Transverse colon (tissue), 4 donors: ENCODE results near the gene KCNC4. TPM values are rescaled to one million over a fixed set of nuclear protein-coding genes. Genes with fewer than 3 reads are reported as not detected.

Source experiments
- DNase-seq: peaks from one replicate; pipeline ENCODE4 v3.0.0-alpha.2; 2019
- H3K27ac ChIP-seq, 4 donors: fragments of 200-600 bp; sonication (generic); 2 replicates each; pipeline ENCODE4 v1.5.1; 2016 to 2018; ENCODE audit warnings: inconsistent platforms in 4 of 4
- H3K27me3 ChIP-seq: fragments of 200-600 bp; sonication (generic); 2 replicates; pipeline ENCODE4 v1.5.1; 2017; ENCODE audit warnings: inconsistent platforms
- H3K36me3 ChIP-seq, 4 donors: fragments of 200-600 bp; sonication (generic); 2 replicates each; pipeline ENCODE4 v1.5.1; 2017 to 2019; ENCODE audit warnings: inconsistent platforms in 4 of 4
- H3K4me1 ChIP-seq, 4 donors: fragments of 200-600 bp; sonication (generic); 2 replicates each; pipeline ENCODE4 v1.5.1; 2017 to 2020; ENCODE audit warnings: inconsistent platforms in 4 of 4
- H3K4me3 ChIP-seq, 4 donors: fragments of 200-600 bp; sonication (generic); 1 replicate in 1 of 4; 2 replicates in 3 of 4; pipeline versions ENCODE4 v1.5.1 to v1.6.1; 2017 to 2019; ENCODE audit warnings: inconsistent platforms in 4 of 4
- H3K9me3 ChIP-seq, 2 donors: fragments of 200-600 bp; sonication (generic); 2 replicates each; pipeline ENCODE4 v1.5.1; 2017 to 2019; ENCODE audit warnings: inconsistent platforms in 2 of 2
- CTCF ChIP-seq, 5 experiments: fragments of 200-600 bp in 3 of 5; fragments of 450-650 bp in 2 of 5; sonication (generic) in 3 of 5; IDR thresholded peaks; 1 replicate in 2 of 5; 2 replicates in 3 of 5; pipeline ENCODE4 v1.5.1; 2016 to 2017; ENCODE audit warnings: antibody characterized with exemption in 5 of 5, inconsistent platforms in 3 of 5, mild to moderate bottlenecking in 2 of 5, moderate library complexity in 1 of 5
- EP300 ChIP-seq: sonication (generic); formaldehyde crosslinking; IDR thresholded peaks from one replicate; pipeline ENCODE4 v1.6.1; 2017; ENCODE audit warnings: antibody characterized with exemption, low read depth
- POLR2A ChIP-seq: fragments of 450-650 bp; IDR thresholded peaks from one replicate; pipeline ENCODE4 v1.6.1; 2016; ENCODE audit warnings: antibody characterized with exemption, mild to moderate bottlenecking, moderate library complexity
- POLR2AphosphoS5 ChIP-seq, 3 donors: sonication (generic); formaldehyde crosslinking; IDR thresholded peaks; one replicate each; pipeline ENCODE4 v1.6.1; 2016; ENCODE audit warnings: antibody characterized with exemption in 3 of 3
- WGBS, 2 donors: methylation state at CpG; one replicate each; pipeline ENCODE4 v1.1.5; 2018; ENCODE audit warnings: low coverage in 1 of 2; 5-methylcytosine and 5-hydroxymethylcytosine counted together
- in situ Hi-C, 4 donors: fragments of 200-750 bp; cut with MboI; loops; one replicate each; pipeline versions ENCODE4 v1.15.0 to v1.15.1; 2017; ENCODE audit warnings: low sequenced_read_pairs in 3 of 4, low pct_ligation_motif_present in 1 of 4, low pct_unique_long_range_greater_than_20kb in 1 of 4
- intact Hi-C: fragments of 100-400 bp; cut with DNase I; formaldehyde crosslinking; loops from one replicate; pipeline ENCODE4 v1.15.1; 2023; ENCODE audit warnings: low total_unique reads
- total RNA-seq, 4 donors: library from RNA; depleted of rRNA; stranded (reverse); fragments of >200 nt; gene quantifications; one replicate each; pipeline ENCODE4 v1.1.0, GENCODE V29; 2016

Gene KCNC4
- total RNA-seq, 4 donors from 2014 or later = 1.8 to 25.8 (median 4.9) TPM

- Histone ChIP-seq H3K27ac (no peak overlapping the region), H3K36me3 (no peaks in the 10 kb centered on the region), H3K9me3 (no peaks in the 10 kb centered on the region), H3K4me3 (no peak overlapping the region), H3K4me1 (peaks cover 0 to 3% (median 0%) of the 10 kb centered on the region in 4 donors), H3K27me3 (no peaks in the 10 kb centered on the region)
- TF ChIP-seq POLR2AphosphoS5 (IDR thresholded peaks at IDR 0.05) (no peak), CTCF (IDR thresholded peaks at IDR 0.05) (no peak), POLR2A (no peak), EP300 (no peak)
- DNase-seq = no peak
- intact Hi-C loops (no loop called here), in situ Hi-C loops (loop anchor here in 1 of 4 donors (5.0 kb wide), 1 partner anchor 264 kb away; no protein-coding TSS in a partner anchor)
- 93% methylated on average over 23 of the region's 23 CpGs; no CpG with 5 or more reads in 1 of the 2 donors for WGBS, 2 donors
Observed at GRCh38 chr1:110197905-110198629, 12.0 kb upstream of the KCNC4 start.

- H3K9me3 ChIP-seq = no peaks in the 10 kb centered on the region
- intact Hi-C loops (no loop called here), in situ Hi-C loops (loop anchor here in 1 of 4 donors (5.0 kb wide), 1 partner anchor 264 kb away; no protein-coding TSS in a partner anchor)
- H3K27ac ChIP-seq = no peak overlapping the region
- TF ChIP-seq CTCF (IDR thresholded peaks at IDR 0.05) = no peak
- TF ChIP-seq POLR2A = no peak
- TF ChIP-seq EP300 = no peak
- no peak for TF ChIP-seq POLR2AphosphoS5 (IDR thresholded peaks at IDR 0.05)
- H3K4me1 ChIP-seq = peaks cover 0 to 10% (median 0%) of the 10 kb centered on the region in 4 donors
- no peak for DNase-seq
- H3K27me3 ChIP-seq = no peaks in the 10 kb centered on the region
- no peaks in the 10 kb centered on the region for H3K36me3 ChIP-seq
- 90% methylated on average over 2 of the region's 2 CpGs; no CpG with 5 or more reads in 1 of the 2 donors for WGBS, 2 donors
- H3K4me3 ChIP-seq = no peak overlapping the region
Observed at GRCh38 chr1:110198746-110199145, 11.4 kb upstream of the KCNC4 start.

DNA sequence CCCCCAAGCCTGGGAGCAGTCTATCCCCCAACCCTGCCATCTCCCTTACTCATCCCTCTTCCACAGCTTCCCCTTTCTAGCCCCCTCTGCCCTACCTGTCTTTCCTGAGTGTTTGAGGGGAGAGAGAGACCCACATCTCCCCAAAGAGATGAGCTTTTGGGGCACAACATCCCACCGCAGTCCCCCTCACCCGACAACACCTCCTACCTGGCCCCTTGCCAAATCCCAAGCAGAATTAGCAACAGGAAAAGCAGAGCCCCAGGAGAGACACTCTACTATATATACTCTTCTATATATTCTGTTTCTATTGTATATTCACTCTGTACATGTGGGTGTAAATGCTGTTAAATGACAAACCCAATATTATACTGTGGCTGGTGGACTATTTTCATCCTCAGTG is 9.9 kb upstream of the KCNC4 start:
- WGBS, 2 donors = 39 to 44% methylated on average over 2 of the region's 2 CpGs
- TF ChIP-seq CTCF (IDR thresholded peaks at IDR 0.05) (no peak), POLR2A (no peak), POLR2AphosphoS5 (IDR thresholded peaks at IDR 0.05) (no peak), EP300 (no peak)
- Histone ChIP-seq H3K27me3 (no peaks in the 10 kb centered on the region), H3K9me3 (no peaks in the 10 kb centered on the region), H3K4me3 (no peak overlapping the region), H3K36me3 (no peaks in the 10 kb centered on the region), H3K4me1 (peaks cover 0 to 12% (median 0%) of the 10 kb centered on the region in 4 donors), H3K27ac (no peak overlapping the region)
- intact Hi-C loops = no loop called here
- in situ Hi-C loops = loop anchor here (5.0 to 10.0 kb wide), 6 partner anchors 107 to 262 kb away; partner anchors contain the start of gene PROK1 (in 1 of the 4)
- no peak for DNase-seq

DNA sequence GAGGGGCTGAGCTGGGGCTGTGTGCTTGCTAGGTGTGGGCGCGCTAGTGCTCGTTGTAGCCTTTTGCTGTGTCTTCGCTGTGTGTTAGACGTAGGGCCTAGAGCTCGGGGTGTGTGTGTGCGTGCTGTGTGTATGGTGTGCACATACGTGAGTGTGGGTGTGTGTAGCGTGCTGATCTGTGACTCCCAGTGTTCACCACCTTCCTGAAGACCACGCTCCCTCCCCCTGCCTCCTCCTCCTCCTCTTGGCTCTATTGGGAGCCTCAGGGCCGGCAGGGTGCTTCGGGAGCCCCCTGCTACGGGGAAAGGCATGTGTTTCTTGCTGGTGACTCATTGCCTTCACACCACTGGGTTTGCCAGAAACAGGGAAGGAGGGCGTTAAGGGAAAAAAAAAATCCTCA is 9.4 kb upstream of the KCNC4 start:
- Histone ChIP-seq H3K4me1 (peaks cover 0 to 12% (median 0%) of the 10 kb centered on the region in 4 donors), H3K4me3 (no peak overlapping the region), H3K27ac (no peak overlapping the region), H3K36me3 (no peaks in the 10 kb centered on the region), H3K9me3 (no peaks in the 10 kb centered on the region), H3K27me3 (no peaks in the 10 kb centered on the region)
- TF ChIP-seq POLR2AphosphoS5 (IDR thresholded peaks at IDR 0.05) (no peak), CTCF (IDR thresholded peaks at IDR 0.05) (no peak), POLR2A (no peak), EP300 (no peak)
- intact Hi-C loops (no loop called here), in situ Hi-C loops (loop anchor here (5.0 to 10.0 kb wide), 6 partner anchors 107 to 262 kb away; partner anchors contain the start of gene PROK1 (in 1 of the 4))
- no peak for DNase-seq
- 78 to 80% methylated on average over 1 to 14 of the region's 14 CpGs for WGBS, 2 donors
